ENCODE results near the gene NFXL1. TPM values are rescaled to one million over a fixed set of nuclear protein-coding genes. Genes with fewer than 3 reads are reported as not detected.

The NFXL1 gene
- total RNA-seq, 1 donor from 2014 or later: 11.1 TPM

GRCh38 chr4:47819178-47819577, 95.2 kb downstream of the NFXL1 start:
- CTCF ChIA-PET: no interaction called here
- no peaks in the 10 kb centered on the region for H3K4me1 Mint-ChIP-seq
- no peaks in the 10 kb centered on the region for H3K9me3 Mint-ChIP-seq
- no peaks in the 10 kb centered on the region for H3K36me3 Mint-ChIP-seq (ENCODE audit: low read depth)
- peaks cover 21% of the 10 kb centered on the region for H3K27me3 Mint-ChIP-seq
- TF ChIP-seq, protein P1, sequence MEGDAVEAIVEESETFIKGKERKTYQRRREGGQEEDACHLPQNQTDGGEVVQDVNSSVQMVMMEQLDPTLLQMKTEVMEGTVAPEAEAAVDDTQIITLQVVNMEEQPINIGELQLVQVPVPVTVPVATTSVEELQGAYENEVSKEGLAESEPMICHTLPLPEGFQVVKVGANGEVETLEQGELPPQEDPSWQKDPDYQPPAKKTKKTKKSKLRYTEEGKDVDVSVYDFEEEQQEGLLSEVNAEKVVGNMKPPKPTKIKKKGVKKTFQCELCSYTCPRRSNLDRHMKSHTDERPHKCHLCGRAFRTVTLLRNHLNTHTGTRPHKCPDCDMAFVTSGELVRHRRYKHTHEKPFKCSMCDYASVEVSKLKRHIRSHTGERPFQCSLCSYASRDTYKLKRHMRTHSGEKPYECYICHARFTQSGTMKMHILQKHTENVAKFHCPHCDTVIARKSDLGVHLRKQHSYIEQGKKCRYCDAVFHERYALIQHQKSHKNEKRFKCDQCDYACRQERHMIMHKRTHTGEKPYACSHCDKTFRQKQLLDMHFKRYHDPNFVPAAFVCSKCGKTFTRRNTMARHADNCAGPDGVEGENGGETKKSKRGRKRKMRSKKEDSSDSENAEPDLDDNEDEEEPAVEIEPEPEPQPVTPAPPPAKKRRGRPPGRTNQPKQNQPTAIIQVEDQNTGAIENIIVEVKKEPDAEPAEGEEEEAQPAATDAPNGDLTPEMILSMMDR (IDR thresholded peaks at IDR 0.05): no peak
- intact Hi-C loops (cut with micrococcal nuclease): no loop called here
- ATAC-seq (ENCODE audit: low read depth): no peak
- DNase-seq: no peak
- POLR2A ChIA-PET: no interaction called here
- H3K4me3 Mint-ChIP-seq: no peak overlapping the region
- no peak overlapping the region for H3K27ac Mint-ChIP-seq

- intact Hi-C loops (cut with micrococcal nuclease): no loop called here
- TF ChIP-seq, protein P1 (IDR thresholded peaks at IDR 0.05): no peak
- Mint-ChIP-seq H3K36me3 (ENCODE audit: low read depth) (no peaks in the 10 kb centered on the region), H3K4me1 (no peaks in the 10 kb centered on the region), H3K4me3 (no peak overlapping the region), H3K9me3 (no peaks in the 10 kb centered on the region), H3K27me3 (peaks cover 27% of the 10 kb centered on the region), H3K27ac (no peak overlapping the region)
- CTCF ChIA-PET: no interaction called here
- ATAC-seq (ENCODE audit: low read depth): no peak
- no peak for DNase-seq
- POLR2A ChIA-PET: no interaction called here
Measured at GRCh38 chr4:47817275-47817674, 97.1 kb downstream of the NFXL1 start.

- TF ChIP-seq, protein P1 (IDR thresholded peaks at IDR 0.05): no peak
- H3K27me3 Mint-ChIP-seq: peaks cover 27% of the 10 kb centered on the region
- no peaks in the 10 kb centered on the region for H3K36me3 Mint-ChIP-seq (ENCODE audit: low read depth)
- H3K4me1 Mint-ChIP-seq: no peaks in the 10 kb centered on the region
- H3K4me3 Mint-ChIP-seq: no peak overlapping the region
- CTCF ChIA-PET: no interaction called here
- DNase-seq: no peak
- no peak for ATAC-seq (ENCODE audit: low read depth)
- intact Hi-C loops (cut with micrococcal nuclease): no loop called here
- H3K9me3 Mint-ChIP-seq: no peaks in the 10 kb centered on the region
- H3K27ac Mint-ChIP-seq: no peak overlapping the region
- POLR2A ChIA-PET: no interaction called here
Measured at GRCh38 chr4:47816748-47817147, 97.6 kb downstream of the NFXL1 start.

GRCh38 chr4:47814618-47815295, 99.6 kb downstream of the NFXL1 start:
- POLR2A ChIA-PET: no interaction called here
- Mint-ChIP-seq H3K36me3 (ENCODE audit: low read depth) (no peaks in the 10 kb centered on the region), H3K27me3 (peaks cover 30% of the 10 kb centered on the region), H3K9me3 (no peaks in the 10 kb centered on the region), H3K4me3 (no peak overlapping the region), H3K4me1 (no peaks in the 10 kb centered on the region), H3K27ac (no peak overlapping the region)
- ATAC-seq (ENCODE audit: low read depth) (no peak), DNase-seq (no peak)
- TF ChIP-seq, protein P1 (IDR thresholded peaks at IDR 0.05): no peak
- CTCF ChIA-PET: no interaction called here
- intact Hi-C loops (cut with micrococcal nuclease): no loop called here

DNA sequence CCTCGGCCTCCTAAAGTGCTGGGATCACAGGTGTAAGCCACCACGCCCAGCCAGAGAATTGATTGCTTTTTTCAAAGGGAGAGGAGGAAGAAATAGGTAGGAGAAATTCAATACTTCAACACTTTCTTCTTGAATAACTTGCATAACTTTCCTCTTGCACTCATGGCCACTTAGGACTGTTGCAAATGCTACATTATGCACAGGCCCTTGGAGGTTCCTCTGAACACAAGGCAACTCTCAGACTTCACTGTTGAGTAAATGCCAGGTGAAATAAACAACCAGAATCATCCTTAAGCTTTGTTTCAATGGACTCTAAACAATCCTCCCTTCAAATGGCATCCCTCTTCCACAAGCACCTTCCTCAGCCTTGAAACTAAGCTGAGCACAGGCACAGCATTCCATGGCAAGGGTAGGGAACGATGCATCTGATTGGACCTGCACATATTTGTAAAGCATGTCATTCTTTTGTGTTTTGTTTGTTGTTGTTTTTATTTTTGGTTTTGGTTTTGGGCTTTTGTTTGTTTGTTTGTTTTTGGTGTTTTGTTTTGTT, 104.7 kb downstream of the NFXL1 start:
- ATAC-seq (ENCODE audit: low read depth): no peak
- no peak for DNase-seq
- intact Hi-C loops (cut with micrococcal nuclease): no loop called here
- Mint-ChIP-seq H3K9me3 (no peaks in the 10 kb centered on the region), H3K27me3 (peaks cover 14% of the 10 kb centered on the region), H3K27ac (no peak overlapping the region), H3K4me1 (no peaks in the 10 kb centered on the region), H3K4me3 (no peak overlapping the region), H3K36me3 (ENCODE audit: low read depth) (no peaks in the 10 kb centered on the region)
- TF ChIP-seq, protein P1 (IDR thresholded peaks at IDR 0.05): no peak
- ChIA-PET CTCF (no interaction called here), POLR2A (no interaction called here)
